SJCRH30 (cell line): ENCODE data around the gene PRSS36. TPM values are rescaled to one million over a fixed set of nuclear protein-coding genes. Genes with fewer than 3 reads are reported as not detected.

ENCODE experiments used
- DNase-seq, 2 experiments: peaks; one replicate each; pipeline ENCODE4 v3.0.0-alpha.2; 2015 to 2020
- H3K27ac ChIP-seq: fragments of 250-450 bp; sonication (Bioruptor Pico); 2 replicates; pipeline ENCODE4 v1.5.1; 2020; ENCODE audit warnings: mild to moderate bottlenecking, moderate library complexity
- H3K27me3 ChIP-seq: fragments of 250-450 bp; sonication (Bioruptor Pico); 2 replicates; pipeline ENCODE4 v1.5.1; 2020; ENCODE audit warnings: mild to moderate bottlenecking, moderate library complexity
- H3K36me3 ChIP-seq: fragments of 250-450 bp; sonication (Bioruptor Pico); 2 replicates; pipeline ENCODE4 v1.5.1; 2020; ENCODE audit warnings: mild to moderate bottlenecking, moderate library complexity
- H3K4me1 ChIP-seq: fragments of 250-450 bp; sonication (Bioruptor Pico); 2 replicates; pipeline ENCODE4 v1.5.1; 2020; ENCODE audit warnings: mild to moderate bottlenecking, moderate library complexity
- H3K4me3 ChIP-seq: fragments of 250-450 bp; sonication (Bioruptor Pico); 2 replicates; pipeline ENCODE4 v1.5.1; 2020; ENCODE audit warnings: mild to moderate bottlenecking, moderate library complexity
- H3K9me3 ChIP-seq: fragments of 250-450 bp; sonication (Bioruptor Pico); replicated peaks from 2 replicates; pipeline ENCODE4 v1.5.1; 2020; ENCODE audit warnings: mild to moderate bottlenecking, moderate library complexity
- total RNA-seq: library from RNA; depleted of rRNA; stranded (reverse); fragments of >200 nt; shearing (Covaris generic); gene quantifications from 2 replicates; pipeline ENCODE4 v1.2.3, GENCODE V29; 2014; rRNA removed

Gene PRSS36
- total RNA-seq, 1 experiment from 2014 or later, result 0.51 TPM

DNA sequence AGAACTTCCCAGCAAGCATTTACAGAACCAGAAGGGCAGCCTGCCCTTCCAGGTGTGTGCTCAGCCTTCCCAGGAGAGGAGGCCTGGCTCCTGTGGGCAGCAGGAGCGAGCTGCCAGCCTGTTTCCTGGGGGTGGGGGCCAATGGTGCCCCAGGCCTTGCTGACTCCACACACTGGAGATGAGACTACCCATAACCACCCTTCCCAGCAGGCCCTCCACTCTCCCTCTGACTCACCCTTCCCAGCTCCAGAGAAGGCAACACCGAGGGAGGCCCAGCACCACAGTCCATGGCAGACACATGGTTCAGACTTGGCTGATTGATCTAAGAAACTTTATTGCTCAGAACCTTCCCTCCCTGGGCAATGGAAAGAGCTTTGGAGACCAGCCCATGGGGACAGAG lies 59.3 kb downstream of the PRSS36 start:
- Histone ChIP-seq H3K27me3 (no peaks in the 10 kb centered on the region), H3K36me3 (peaks cover 11% of the 10 kb centered on the region), H3K27ac (no peak overlapping the region), H3K4me3 (no peak overlapping the region), H3K9me3 (no peaks in the 10 kb centered on the region), H3K4me1 (peaks cover 31% of the 10 kb centered on the region)
- DNase-seq, result no peak

DNA sequence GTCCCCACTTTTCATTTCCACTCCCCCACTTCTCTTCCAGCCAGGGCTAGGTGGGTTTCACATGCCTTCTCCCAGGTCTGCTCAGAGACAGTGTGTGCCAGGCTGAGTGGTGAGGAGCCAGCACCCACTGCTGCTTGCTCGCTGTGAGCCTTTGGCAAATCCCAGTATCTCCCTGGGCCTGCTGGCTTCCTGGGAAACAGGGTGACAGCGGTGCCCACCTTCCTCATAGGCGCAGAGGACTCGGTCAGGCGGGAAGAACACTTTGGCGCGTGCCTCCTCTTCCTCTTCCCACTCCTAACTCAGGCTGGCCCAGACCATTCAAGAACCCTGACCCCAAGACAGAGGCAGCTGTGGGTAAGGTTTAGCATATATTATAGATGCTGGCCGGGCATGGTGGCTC lies 60.7 kb downstream of the PRSS36 start:
- Histone ChIP-seq H3K27ac (no peak overlapping the region), H3K4me1 (peaks cover 45% of the 10 kb centered on the region), H3K4me3 (no peak overlapping the region)

More for the DNA sequence above, 60.7 kb downstream of the PRSS36 start:
- Histone ChIP-seq H3K27me3 (no peaks in the 10 kb centered on the region), H3K36me3 (peaks cover 11% of the 10 kb centered on the region), H3K9me3 (no peaks in the 10 kb centered on the region)
- no peak for DNase-seq

Other genes with a start within 250 kb of the PRSS36 start
- 14.2 and 14.4 TPM in 2 replicates for gene FBXL19, start 226.5 kb downstream of the PRSS36 start, total RNA-seq
- 4.0 and 7.0 TPM in 2 replicates for gene ORAI3, start 201.0 kb downstream of the PRSS36 start, total RNA-seq
- 8.9 TPM in 2 replicates for gene SETD1A, start 192.3 kb downstream of the PRSS36 start, total RNA-seq
- gene HSD3B7, start 164.9 kb downstream of the PRSS36 start, total RNA-seq, result 2.6 and 3.4 TPM in 2 replicates
- gene STX1B, start 139.4 kb downstream of the PRSS36 start, total RNA-seq, result 0.94 and 1.4 TPM in 2 replicates
- 22.6 and 23.9 TPM in 2 replicates for gene STX4, start 116.5 kb downstream of the PRSS36 start, total RNA-seq
- 21.5 and 21.8 TPM in 2 replicates for gene ZNF668, start 75.8 kb downstream of the PRSS36 start, total RNA-seq
- 20.3 and 26.4 TPM in 2 replicates for gene ZNF646, start 75.6 kb downstream of the PRSS36 start, total RNA-seq
- gene PRSS53, start 61.1 kb downstream of the PRSS36 start, total RNA-seq, result 2.8 and 4.3 TPM in 2 replicates
- gene VKORC1, start 55.3 kb downstream of the PRSS36 start, total RNA-seq, result 145 and 149 TPM in 2 replicates
- gene BCKDK, start 41.7 kb downstream of the PRSS36 start, total RNA-seq, result 31.2 and 31.8 TPM in 2 replicates
- gene KAT8, start 32.4 kb downstream of the PRSS36 start, total RNA-seq, result 38.0 and 42.6 TPM in 2 replicates
- gene PRSS8, start 14.3 kb downstream of the PRSS36 start, total RNA-seq, result not detected in 2 replicates
- 92.1 and 111 TPM in 2 replicates for gene FUS, start 30.1 kb upstream of the PRSS36 start, total RNA-seq
- not detected in 2 replicates for gene PYCARD, start 52.7 kb upstream of the PRSS36 start, total RNA-seq
- gene TRIM72, start 64.1 kb upstream of the PRSS36 start, total RNA-seq, result 32.5 and 33.7 TPM in 2 replicates
- gene PYDC1, start 67.1 kb upstream of the PRSS36 start, total RNA-seq, result not detected in 2 replicates
- gene ITGAM, start 109.9 kb upstream of the PRSS36 start, total RNA-seq, result not detected in 2 replicates
- gene ITGAX, start 205.1 kb upstream of the PRSS36 start, total RNA-seq, result not detected in 2 replicates
- gene ITGAD, start 243.3 kb upstream of the PRSS36 start, total RNA-seq, result not detected in 2 replicates